Activated CD4-positive, alpha-beta T cell treated with anti-CD3 and anti-CD28 coated beads for 36 hours (primary cell): ENCODE measurements around the gene SMOC2. TPM values are rescaled to one million over a fixed set of nuclear protein-coding genes. Genes with fewer than 3 reads are reported as not detected.

Source experiments
- ATAC-seq: fragments of 200-7000 bp; cut with Tn5 transposase; one replicate; pipeline ENCODE4 v1.10.0; 2021; ENCODE audit warnings: mild to moderate bottlenecking, moderate library complexity
- CTCF ChIA-PET: fragments of 350-600 bp; sonication (Branson Sonifier 250); formaldehyde crosslinking; loops from one replicate; lab custom pipeline; 2021; ENCODE audit warnings: antibody characterized with exemption; lab: Charles Lee
- POLR2A ChIA-PET: fragments of 350-600 bp; sonication (Branson Sonifier 250); formaldehyde crosslinking; loops from one replicate; lab custom pipeline; 2021; ENCODE audit warnings: antibody characterized with exemption, inconsistent platforms; lab: Charles Lee
- DNase-seq: peaks from one replicate; pipeline ENCODE4 v3.0.0-alpha.2; 2020
- H3K27ac Mint-ChIP-seq: one replicate; pipeline ENCODE4 v1.8.0; 2021; ENCODE audit warnings: mixed read lengths
- H3K27me3 Mint-ChIP-seq: one replicate; pipeline ENCODE4 v1.8.0; 2021; ENCODE audit warnings: mixed read lengths
- H3K36me3 Mint-ChIP-seq: one replicate; pipeline ENCODE4 v1.8.0; 2021; ENCODE audit warnings: low read depth, mixed read lengths
- H3K4me1 Mint-ChIP-seq: one replicate; pipeline ENCODE4 v1.8.0; 2021; ENCODE audit warnings: mixed read lengths
- H3K4me3 Mint-ChIP-seq: one replicate; pipeline ENCODE4 v1.8.0; 2021; ENCODE audit warnings: mild to moderate bottlenecking, moderate library complexity, mixed read lengths
- H3K9me3 Mint-ChIP-seq: one replicate; pipeline ENCODE4 v1.8.0; 2021; ENCODE audit warnings: low read depth, mixed read lengths
- intact Hi-C, 2 experiments: fragments of 100-400 bp; cut with DNase I in 1 of 2; cut with micrococcal nuclease in 1 of 2; formaldehyde crosslinking; loops; one replicate each; pipeline versions ENCODE4 v1.14.2 to v1.15.1; 2022 to 2024; cut with DNase I, micrococcal nuclease
- total RNA-seq, 2 experiments: library from RNA; stranded (reverse); gene quantifications; one replicate each; pipeline ENCODE4 v1.2.3, GENCODE V29; 2021

SMOC2 gene, protein sequence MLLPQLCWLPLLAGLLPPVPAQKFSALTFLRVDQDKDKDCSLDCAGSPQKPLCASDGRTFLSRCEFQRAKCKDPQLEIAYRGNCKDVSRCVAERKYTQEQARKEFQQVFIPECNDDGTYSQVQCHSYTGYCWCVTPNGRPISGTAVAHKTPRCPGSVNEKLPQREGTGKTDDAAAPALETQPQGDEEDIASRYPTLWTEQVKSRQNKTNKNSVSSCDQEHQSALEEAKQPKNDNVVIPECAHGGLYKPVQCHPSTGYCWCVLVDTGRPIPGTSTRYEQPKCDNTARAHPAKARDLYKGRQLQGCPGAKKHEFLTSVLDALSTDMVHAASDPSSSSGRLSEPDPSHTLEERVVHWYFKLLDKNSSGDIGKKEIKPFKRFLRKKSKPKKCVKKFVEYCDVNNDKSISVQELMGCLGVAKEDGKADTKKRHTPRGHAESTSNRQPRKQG
- not detected for total RNA-seq

DNA sequence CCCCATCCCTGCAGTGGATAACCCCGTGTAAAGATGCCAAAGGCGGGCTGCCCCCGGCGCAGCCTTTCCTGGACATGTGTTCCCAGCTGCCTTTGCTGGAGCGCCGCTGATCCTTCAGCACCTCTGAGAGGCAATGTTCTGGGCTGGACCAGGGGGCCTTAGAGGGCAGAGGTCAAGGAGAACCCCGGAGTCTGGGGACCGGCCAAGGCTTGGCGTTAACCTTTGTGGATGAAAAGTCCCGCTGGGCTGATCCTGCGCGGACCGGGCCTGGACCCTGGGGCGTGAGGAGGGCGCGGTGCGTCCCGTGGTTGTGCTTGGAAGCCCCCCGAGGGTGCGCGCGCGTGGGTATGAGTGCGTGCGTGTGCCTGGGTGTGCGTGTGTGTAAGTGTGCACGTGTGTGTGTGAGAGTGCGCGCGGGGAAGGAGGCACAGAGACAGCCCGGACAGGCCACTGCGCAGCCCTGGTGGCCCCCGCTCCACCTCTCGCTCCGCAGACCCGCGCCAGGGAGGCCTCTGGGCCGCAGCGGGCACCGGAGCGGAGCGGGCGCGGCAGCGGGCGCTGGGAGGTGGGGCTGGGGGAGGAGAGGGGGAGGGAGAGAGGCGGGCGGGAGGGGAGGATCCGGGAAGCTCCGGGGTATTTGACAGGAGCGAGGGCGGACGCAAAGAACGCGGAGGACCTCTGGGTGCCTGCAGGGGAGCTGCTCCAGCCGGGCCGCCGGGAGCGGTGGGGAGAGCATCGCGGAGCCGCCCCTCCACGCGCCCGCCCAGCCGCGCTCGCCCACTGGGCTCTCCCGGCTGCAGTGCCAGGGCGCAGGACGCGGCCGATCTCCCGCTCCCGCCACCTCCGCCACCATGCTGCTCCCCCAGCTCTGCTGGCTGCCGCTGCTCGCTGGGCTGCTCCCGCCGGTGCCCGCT is at the start of gene SMOC2:
SMOC2 (plus strand) TSS at position 665 of the 914 bp plus-strand sequence; CDS start at position 852, 187 bp downstream.
- H3K27ac Mint-ChIP-seq = no peak within 1 kb of the TSS
- no peaks in the 10 kb centered on the region for H3K4me1 Mint-ChIP-seq
- peaks cover 54% of the 10 kb centered on the region for H3K27me3 Mint-ChIP-seq
- no peaks in the 10 kb centered on the region for H3K36me3 Mint-ChIP-seq
- ATAC-seq (no peak), DNase-seq (no peak)
- no peak within 1 kb of the TSS for H3K4me3 Mint-ChIP-seq
- intact Hi-C loops = no loop called here
- CTCF ChIA-PET = no interaction called here
- H3K9me3 Mint-ChIP-seq = no peaks in the 10 kb centered on the region
- POLR2A ChIA-PET = no interaction called here

DNA sequence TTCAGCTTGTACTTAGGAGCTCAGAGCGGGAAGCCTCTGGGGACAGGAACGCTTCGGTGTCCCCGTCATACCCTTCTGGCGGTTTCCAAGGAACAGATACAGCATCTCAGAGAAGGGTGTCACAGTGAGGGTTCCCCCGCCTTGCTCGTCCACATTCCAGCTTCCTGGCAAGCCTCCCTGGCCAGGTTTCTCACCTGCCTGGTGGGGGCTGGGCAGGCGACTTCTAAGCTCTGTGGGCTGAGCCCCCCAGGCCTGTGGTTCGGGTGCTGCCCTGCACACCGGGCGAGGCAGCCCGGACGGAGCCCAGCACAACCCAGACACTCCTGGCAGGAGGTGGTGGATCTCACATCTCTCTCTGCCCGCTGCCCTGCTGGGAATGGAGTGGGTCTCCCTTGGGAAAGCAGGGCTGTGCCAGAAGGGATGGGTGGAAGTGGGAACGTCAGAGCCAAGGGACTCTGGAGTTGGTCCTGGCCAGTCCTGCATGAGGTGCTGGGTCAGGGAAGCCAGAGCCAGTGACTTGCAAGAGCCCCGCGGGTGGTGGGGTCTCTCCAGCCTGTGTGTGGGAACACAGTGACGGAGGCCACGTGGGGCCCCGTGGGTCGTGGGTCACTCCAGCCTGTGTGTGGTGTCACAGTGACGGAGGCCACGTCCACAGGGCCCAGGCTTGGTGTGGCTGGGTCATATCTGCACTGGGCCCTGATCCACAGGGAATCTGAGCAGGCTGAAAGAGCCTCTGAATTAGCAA is 47.7 kb upstream of the SMOC2 start:
- Mint-ChIP-seq H3K36me3 (no peaks in the 10 kb centered on the region), H3K9me3 (no peaks in the 10 kb centered on the region), H3K27ac (no peak overlapping the region), H3K4me3 (no peak overlapping the region), H3K27me3 (peaks cover 7% of the 10 kb centered on the region), H3K4me1 (no peaks in the 10 kb centered on the region)
- DNase-seq = no peak
- ATAC-seq = no peak
- ChIA-PET POLR2A (no interaction called here), CTCF (interaction anchor here (1.0 kb wide), 1 partner anchor 23 kb away, joined by 3 read pairs; no protein-coding TSS in a partner anchor)
- intact Hi-C loops = no loop called here

DNA sequence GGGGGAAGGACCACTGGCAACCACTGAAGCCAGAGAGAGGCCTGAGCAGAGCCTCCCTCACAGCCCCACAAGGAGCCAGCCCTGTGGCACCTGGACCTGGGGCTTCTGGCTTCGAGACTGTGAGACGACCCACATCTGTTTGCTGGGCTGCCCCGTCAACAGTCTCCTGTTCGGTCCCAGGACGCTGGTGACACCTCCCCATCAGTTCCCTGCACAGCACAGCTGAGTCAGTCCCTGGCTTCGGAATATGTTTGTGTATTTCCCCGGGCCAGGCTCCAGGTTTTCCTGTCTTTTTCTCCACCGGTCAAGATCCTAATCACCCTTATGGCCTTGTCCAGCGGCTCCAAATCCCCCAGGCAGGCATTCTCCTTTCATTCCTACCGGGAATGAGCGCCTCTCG is 46.4 kb upstream of the SMOC2 start:
- Mint-ChIP-seq H3K36me3 (no peaks in the 10 kb centered on the region), H3K27ac (no peak overlapping the region), H3K4me3 (no peak overlapping the region), H3K27me3 (peaks cover 10% of the 10 kb centered on the region), H3K9me3 (no peaks in the 10 kb centered on the region), H3K4me1 (no peaks in the 10 kb centered on the region)
- CTCF ChIA-PET = no interaction called here
- POLR2A ChIA-PET = no interaction called here
- intact Hi-C loops = no loop called here
- DNase-seq (no peak), ATAC-seq (no peak)

DNA sequence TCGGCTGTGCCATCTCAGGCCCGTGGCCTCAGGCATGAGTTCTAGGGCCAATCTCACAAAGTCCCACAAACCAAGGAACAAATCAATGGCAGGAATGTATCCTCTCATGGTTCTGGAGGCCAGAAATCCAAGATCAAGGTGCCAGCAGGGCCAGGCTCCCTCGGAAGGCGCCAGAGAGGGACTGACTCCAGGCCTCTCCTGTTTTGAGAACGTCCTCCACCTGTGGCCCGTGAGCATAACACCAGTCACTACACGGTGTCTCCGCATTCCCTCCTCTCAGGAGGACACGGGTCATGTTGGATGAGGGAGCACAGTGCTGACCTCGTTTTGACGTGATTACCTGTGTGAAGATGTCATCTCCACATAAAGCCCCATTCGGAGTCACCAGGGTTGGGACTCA is 45.0 kb upstream of the SMOC2 start:
- no peaks in the 10 kb centered on the region for H3K9me3 Mint-ChIP-seq
- intact Hi-C loops = no loop called here
- ATAC-seq (no peak), DNase-seq (no peak)
- ChIA-PET POLR2A (no interaction called here), CTCF (interaction anchor here (1.4 kb wide), 1 partner anchor 26 kb away, joined by 5 read pairs; no protein-coding TSS in a partner anchor)
- H3K4me1 Mint-ChIP-seq = no peaks in the 10 kb centered on the region
- H3K27ac Mint-ChIP-seq = no peak overlapping the region
- H3K36me3 Mint-ChIP-seq = no peaks in the 10 kb centered on the region
- H3K4me3 Mint-ChIP-seq = no peak overlapping the region
- H3K27me3 Mint-ChIP-seq = peaks cover 10% of the 10 kb centered on the region

DNA sequence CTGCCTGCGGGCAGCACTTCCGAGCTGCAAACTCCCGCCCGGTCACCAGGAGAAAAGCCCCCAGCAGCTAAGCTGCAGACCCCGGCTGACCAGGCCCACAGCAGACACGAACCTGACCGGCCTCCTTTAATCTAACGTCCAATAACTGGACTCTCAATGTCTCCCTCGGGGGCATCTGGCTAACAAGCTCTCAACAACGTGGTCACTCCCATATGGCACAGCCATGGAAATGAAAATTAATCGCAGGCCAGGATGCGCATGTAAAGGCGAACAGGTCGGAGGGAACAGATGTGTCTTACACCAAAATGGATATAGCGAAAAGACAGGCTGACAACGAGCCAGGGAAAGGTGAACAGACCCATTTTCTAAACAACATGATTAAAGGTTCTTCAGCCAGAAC is 44.4 kb upstream of the SMOC2 start:
- H3K4me3 Mint-ChIP-seq = no peak overlapping the region
- intact Hi-C loops = no loop called here
- CTCF ChIA-PET = no interaction called here
- no peaks in the 10 kb centered on the region for H3K4me1 Mint-ChIP-seq
- no peak overlapping the region for H3K27ac Mint-ChIP-seq
- ATAC-seq = no peak
- DNase-seq = no peak
- peaks cover 10% of the 10 kb centered on the region for H3K27me3 Mint-ChIP-seq
- POLR2A ChIA-PET = no interaction called here
- no peaks in the 10 kb centered on the region for H3K36me3 Mint-ChIP-seq
- H3K9me3 Mint-ChIP-seq = no peaks in the 10 kb centered on the region

DNA sequence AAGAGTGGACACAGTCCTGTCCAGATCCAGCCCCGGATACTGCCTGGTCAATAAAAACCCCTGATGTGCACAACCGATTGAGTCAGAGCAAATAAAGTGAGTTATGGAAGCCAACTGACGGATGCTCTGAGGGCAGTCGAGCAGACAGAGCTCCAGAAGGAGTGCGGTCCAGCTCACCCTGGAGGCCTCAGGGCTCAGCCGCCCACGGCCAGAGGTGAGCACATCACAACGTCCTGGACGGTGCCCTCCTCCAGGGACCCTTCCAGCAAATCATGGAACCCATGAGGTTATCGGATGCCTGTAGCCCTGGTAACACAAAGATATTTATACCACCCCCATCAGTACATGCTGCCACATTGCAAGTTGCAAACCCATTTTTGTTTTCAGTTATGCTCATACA is 44.0 kb upstream of the SMOC2 start:
- Mint-ChIP-seq H3K27ac (no peak overlapping the region), H3K4me1 (no peaks in the 10 kb centered on the region), H3K4me3 (no peak overlapping the region), H3K36me3 (no peaks in the 10 kb centered on the region), H3K9me3 (no peaks in the 10 kb centered on the region), H3K27me3 (peaks cover 10% of the 10 kb centered on the region)
- ChIA-PET POLR2A (no interaction called here), CTCF (no interaction called here)
- ATAC-seq = no peak
- DNase-seq = no peak
- intact Hi-C loops = no loop called here

DNA sequence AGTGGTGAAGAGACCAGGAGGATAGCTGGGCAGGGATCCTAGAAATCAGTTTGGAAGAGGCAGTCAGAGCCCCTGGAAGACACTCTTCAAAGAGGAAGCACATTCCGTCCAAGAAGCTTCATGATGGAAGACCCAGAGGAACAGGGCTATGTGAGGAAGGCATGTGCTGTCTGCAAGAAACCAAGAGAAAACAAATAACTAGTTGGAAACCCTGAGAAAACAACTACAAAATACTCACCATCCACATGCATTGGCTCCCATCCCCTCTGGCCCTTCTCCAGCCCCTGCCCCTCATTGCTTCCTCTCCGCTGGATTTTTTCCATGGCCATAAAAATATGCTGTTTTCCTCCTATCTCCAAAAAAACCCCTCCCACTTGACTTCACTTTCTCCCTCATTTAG is 40.9 kb upstream of the SMOC2 start:
- DNase-seq (no peak), ATAC-seq (no peak)
- H3K27me3 Mint-ChIP-seq = peaks cover 9% of the 10 kb centered on the region
- CTCF ChIA-PET = no interaction called here
- no peaks in the 10 kb centered on the region for H3K36me3 Mint-ChIP-seq
- H3K9me3 Mint-ChIP-seq = no peaks in the 10 kb centered on the region
- H3K4me3 Mint-ChIP-seq = no peak overlapping the region
- H3K4me1 Mint-ChIP-seq = no peaks in the 10 kb centered on the region
- no peak overlapping the region for H3K27ac Mint-ChIP-seq
- POLR2A ChIA-PET = no interaction called here
- intact Hi-C loops = loop anchor here in 1 of 2 experiments (5.0 kb wide), 1 partner anchor 48 kb away; no protein-coding TSS in a partner anchor

DNA sequence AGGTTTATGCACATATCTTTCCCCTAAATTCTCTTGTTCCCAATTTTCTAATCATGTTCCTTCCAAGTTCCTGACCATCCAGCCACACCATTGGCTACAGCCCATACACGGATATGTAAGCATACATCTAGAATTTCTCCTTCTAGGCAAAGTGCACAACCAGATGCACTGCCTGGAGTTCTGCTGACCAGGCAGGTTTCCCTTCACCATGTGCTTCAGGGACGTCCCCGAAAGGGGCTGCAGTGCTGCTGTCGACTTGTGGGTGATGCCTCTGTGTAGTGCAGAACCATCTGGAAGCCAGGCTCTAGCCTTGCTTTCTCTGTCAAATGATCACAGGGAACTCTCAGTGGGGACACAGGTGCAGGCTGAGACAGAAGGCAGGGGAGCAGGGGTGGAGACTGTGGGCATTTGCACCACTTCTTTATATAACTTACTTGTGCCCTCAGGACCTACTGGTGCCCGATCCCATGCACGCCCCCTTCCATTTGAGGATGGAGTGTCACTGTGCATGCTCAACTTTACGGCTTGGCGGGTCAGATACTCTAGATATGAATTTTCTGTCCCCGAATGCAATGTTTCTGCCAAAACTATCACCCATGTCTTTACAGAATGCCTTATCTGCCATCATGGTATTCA is 37.5 kb upstream of the SMOC2 start:
- no peaks in the 10 kb centered on the region for H3K36me3 Mint-ChIP-seq
- no peak overlapping the region for H3K4me3 Mint-ChIP-seq
- H3K27ac Mint-ChIP-seq = no peak overlapping the region
- ChIA-PET CTCF (interaction anchor here (0.7 kb wide), 1 partner anchor 671 kb away, joined by 3 read pairs; no protein-coding TSS in a partner anchor), POLR2A (no interaction called here)
- peaks cover 7% of the 10 kb centered on the region for H3K27me3 Mint-ChIP-seq
- no peaks in the 10 kb centered on the region for H3K4me1 Mint-ChIP-seq
- H3K9me3 Mint-ChIP-seq = no peaks in the 10 kb centered on the region
- DNase-seq (no peak), ATAC-seq (no peak)
- intact Hi-C loops = loop anchor here in 1 of 2 experiments (5.0 kb wide), 1 partner anchor 51 kb away; no protein-coding TSS in a partner anchor

DNA sequence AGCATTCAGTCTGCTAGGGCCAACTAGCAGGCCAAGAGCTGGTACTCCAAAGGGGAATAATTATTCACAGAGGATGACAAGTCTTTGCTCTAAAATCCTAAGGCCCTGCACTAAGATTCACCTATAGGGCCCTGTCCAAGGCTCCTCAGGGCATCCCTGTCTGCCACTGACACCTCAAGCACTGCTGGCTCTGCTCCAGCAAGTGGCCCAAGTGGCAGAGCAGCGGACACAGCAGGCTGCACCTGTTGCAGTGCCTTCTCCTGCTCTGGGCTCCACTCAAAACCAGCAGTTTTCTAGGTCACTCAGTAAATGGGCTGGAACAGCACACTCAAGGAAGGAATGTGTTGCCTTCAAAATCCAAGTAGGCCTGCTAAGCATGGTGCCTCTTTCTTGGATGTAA is 36.4 kb upstream of the SMOC2 start:
- intact Hi-C loops = loop anchor here in 1 of 2 experiments (5.0 kb wide), 1 partner anchor 52 kb away; no protein-coding TSS in a partner anchor
- Mint-ChIP-seq H3K9me3 (no peaks in the 10 kb centered on the region), H3K4me1 (no peaks in the 10 kb centered on the region), H3K27ac (no peak overlapping the region), H3K4me3 (no peak overlapping the region), H3K27me3 (peaks cover 6% of the 10 kb centered on the region), H3K36me3 (no peaks in the 10 kb centered on the region)
- CTCF ChIA-PET = interaction anchor here (0.7 kb wide), 1 partner anchor 112 kb away, joined by 3 read pairs; no protein-coding TSS in a partner anchor
- POLR2A ChIA-PET = no interaction called here
- DNase-seq = no peak
- no peak for ATAC-seq

DNA sequence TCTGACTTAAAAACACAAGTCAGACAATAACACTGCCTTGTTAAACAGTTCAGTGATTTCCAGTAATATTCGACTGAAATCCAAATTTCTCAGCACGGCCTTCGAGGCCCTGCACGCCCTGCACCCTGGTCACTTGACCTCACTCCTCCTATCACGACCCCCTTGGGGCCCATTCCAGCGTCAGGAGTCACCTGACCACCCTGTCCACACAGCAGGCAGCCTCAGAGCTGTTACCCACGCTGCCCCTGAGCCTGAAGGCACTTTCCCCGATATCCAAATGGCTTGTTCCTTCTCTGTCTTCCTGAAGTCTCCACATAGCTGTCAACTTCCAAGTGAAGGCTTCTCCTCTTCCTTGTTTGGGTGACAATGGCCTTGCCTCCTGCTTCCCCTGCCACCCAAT is 33.1 kb upstream of the SMOC2 start:
- ChIA-PET CTCF (interaction anchor here (1.0 kb wide), 1 partner anchor 35 kb away, joined by 4 read pairs; no protein-coding TSS in a partner anchor), POLR2A (no interaction called here)
- H3K4me3 Mint-ChIP-seq = no peak overlapping the region
- H3K27me3 Mint-ChIP-seq = peaks cover 5% of the 10 kb centered on the region
- DNase-seq = no peak
- no peaks in the 10 kb centered on the region for H3K4me1 Mint-ChIP-seq
- intact Hi-C loops = no loop called here
- no peaks in the 10 kb centered on the region for H3K9me3 Mint-ChIP-seq
- no peaks in the 10 kb centered on the region for H3K36me3 Mint-ChIP-seq
- H3K27ac Mint-ChIP-seq = no peak overlapping the region
- no peak for ATAC-seq
